GM10266 (cell line): ENCODE data around the gene LRRC63.

Experiments
- DNase-seq: peaks from one replicate; pipeline ENCODE4 v3.0.0; 2012; ENCODE audit errors: extremely low spot score
- CTCF ChIP-seq: IDR thresholded peaks from 2 replicates; pipeline ENCODE4 v1.5.1; 2012; ENCODE audit warnings: mild to moderate bottlenecking, low read depth; ENCODE audit not compliant: control insufficient read depth, insufficient read depth; ENCODE audit errors: missing control alignments

Gene LRRC63

GRCh38 chr13:46313024-46313423 is 101.3 kb downstream of the LRRC63 start:
- DNase-seq: no peak
- TF ChIP-seq CTCF: no peak

- TF ChIP-seq CTCF: no peak
- no peak for DNase-seq
These were observed 101.9 kb downstream of the LRRC63 start for GRCh38 chr13:46313432-46314257.

GRCh38 chr13:46314587-46314986 is 102.9 kb downstream of the LRRC63 start:
- no peak for TF ChIP-seq CTCF
- no peak for DNase-seq

- DNase-seq: no peak
- TF ChIP-seq CTCF: no peak
These were observed 103.3 kb downstream of the LRRC63 start for GRCh38 chr13:46315036-46315435.

GRCh38 chr13:46315491-46316075 is 103.9 kb downstream of the LRRC63 start:
- no peak for TF ChIP-seq CTCF
- no peak for DNase-seq

GRCh38 chr13:46317120-46317519 is 105.4 kb downstream of the LRRC63 start:
- no peak for DNase-seq
- TF ChIP-seq CTCF: no peak

GRCh38 chr13:46318986-46319385 is 107.3 kb downstream of the LRRC63 start:
- DNase-seq: no peak

More at GRCh38 chr13:46318986-46319385, 107.3 kb downstream of the LRRC63 start:
- no peak for TF ChIP-seq CTCF
